GM21576 (cell line): Measurements from ENCODE around the gene TRPT1.

Experiments used
- ATAC-seq: cut with Tn5 transposase; IDR thresholded peaks from one replicate; pipeline ENCODE4 v1.9.1; 2021; ENCODE audit warnings: mild to moderate bottlenecking, moderate library complexity; ENCODE audit not compliant: unreplicated experiment

TRPT1 gene

GRCh38 chr11:64210301-64211020 is 15.5 kb downstream of the TRPT1 start:
- ATAC-seq, result no peak

- no peak for ATAC-seq
Observed at GRCh38 chr11:64209563-64209843, 16.5 kb downstream of the TRPT1 start.

- no peak for ATAC-seq
Observed at GRCh38 chr11:64208796-64209562, 17.0 kb downstream of the TRPT1 start.

DNA sequence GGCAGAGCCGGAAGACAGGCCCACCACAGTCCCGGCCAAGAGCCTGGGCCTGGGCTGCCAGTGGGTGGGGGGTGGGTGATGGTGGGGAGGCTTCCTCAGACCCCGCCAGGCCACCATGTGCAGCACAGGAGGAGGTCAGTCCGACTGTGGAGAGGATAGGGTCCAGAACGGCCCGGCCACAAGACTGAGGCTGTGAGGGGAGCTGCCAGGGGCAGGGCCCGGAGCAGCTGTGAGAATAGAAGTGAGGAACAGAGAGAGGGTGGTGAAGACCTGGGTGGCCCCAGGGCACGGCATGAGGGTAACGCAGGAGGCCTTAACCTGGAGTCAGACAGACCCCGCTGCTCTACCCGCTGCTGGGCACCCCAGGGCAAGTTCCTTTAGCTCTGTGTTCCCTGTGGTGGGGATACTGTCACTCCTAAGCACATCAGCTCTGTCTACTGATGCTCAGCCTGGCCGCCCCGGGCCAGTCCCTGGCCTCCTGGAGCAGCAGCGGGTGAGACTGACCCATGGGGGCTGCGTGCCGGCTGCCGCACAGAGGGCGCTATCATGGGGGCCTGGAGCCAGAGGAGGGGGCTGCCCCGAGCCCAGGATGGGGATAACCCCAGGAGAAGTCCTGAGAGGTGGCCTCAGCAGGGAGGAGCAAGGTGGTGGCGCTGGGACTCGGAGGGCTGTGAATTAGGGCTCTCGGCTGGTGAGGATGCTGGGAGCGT is 17.7 kb downstream of the TRPT1 start:
- no peak for ATAC-seq

DNA sequence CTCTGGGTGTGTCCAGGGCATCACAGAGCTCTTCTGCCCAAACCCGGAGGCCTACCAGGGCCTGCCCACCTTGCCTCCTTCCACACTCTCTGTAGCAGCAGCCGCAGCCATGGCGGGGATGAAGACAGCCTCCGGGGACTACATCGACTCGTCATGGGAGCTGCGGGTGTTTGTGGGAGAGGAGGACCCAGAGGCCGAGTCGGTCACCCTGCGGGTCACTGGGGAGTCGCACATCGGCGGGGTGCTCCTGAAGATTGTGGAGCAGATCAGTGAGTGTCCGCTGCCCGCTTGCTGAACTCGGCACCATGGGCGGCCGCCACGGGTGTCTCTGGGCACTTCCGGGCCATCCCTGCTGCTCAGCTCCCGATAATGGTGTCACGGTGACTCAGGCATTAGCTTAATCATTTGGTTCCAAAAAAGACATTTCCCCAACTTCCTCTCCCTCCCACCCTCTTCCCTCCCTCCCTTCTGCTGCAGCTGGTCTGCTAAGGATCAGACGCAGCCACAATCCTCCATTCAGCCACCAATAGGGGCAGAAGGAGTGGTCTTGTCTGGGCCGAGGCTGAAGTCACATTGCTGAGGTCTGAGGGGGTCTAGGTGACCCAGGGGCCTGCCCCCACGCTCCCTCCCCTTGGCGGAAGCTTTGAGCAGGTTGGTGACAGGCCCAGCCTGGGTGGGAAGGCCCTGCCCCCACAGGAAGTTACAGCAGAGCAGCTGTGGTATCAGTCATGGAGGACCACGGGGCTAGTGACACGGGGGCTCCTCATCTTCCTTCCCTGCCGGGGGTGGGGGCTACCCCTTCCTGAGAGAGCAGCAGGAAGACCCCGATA is 18.5 kb downstream of the TRPT1 start:
- peak; percentile 61 for ATAC-seq

DNA sequence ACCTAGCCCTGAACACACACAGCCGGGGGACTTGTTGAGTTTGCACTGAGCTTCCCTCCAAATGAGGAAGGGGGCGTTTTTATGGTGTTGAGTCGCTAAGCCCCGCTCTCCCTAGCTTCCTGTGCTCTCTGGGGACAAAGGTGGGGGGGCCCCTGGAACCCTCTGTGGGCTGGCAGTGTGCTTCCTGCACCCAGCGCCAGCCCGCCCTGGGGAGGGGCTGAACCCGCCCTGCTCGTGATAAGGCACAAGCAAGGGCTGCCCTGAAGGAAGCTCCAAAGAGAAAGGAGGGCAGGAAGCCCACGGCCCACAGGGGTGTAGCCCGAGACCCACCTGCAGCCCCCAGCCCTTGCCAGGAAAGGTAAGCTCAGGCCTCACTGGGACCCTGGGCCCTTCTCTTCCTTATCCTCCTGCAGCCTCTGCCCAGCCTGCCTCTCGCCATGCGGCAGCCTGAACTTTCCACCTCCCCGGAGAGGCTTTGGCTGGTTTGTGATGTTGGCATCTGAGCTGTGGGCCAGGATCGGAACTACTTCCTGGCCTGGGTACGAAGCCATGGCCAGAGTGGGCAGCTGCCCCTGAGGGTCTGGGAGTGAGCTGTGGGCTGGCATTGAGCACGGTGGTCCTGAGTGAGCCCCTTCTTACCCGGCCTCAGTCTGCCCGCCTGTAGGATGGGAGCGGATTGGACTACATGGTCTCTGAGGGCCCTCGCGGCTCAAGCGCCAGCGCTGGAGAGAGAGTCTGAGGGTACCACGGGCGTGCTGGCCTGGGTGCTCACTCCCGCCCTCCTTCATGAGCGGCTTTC is 19.3 kb downstream of the TRPT1 start, which contains the start of gene FERMT3:
TSS of gene FERMT3 (plus strand) at position 265 of the 799 bp plus-strand sequence. CDS start 644 bp downstream, outside the sequence.
- no peak for ATAC-seq

DNA sequence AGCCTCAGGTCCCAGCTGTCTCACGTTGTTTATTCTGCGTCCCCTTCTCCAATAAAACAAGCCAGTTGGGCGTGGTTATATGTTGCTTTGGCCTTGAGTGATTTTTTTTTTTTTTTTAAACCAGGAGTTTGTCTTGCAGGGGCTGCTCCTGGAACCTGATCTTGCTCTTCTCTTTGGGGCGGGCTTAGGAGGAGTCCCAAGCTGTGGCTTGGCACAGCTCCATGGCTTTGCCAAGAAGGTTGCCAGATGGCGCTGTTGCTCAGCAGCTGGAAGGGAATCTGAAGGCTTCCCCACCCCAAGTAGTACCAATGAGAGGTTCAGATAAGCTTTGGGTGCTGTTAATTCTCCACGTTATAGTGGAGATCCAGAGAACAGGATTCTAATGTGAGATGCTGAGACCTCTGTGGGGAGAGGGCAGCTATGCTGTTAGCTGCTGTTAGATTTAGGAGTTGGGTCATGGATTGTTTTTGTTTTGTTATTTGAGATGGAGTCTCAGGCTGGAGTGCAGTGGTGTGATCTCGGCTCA is 21.5 kb downstream of the TRPT1 start:
- ATAC-seq, result no peak

DNA sequence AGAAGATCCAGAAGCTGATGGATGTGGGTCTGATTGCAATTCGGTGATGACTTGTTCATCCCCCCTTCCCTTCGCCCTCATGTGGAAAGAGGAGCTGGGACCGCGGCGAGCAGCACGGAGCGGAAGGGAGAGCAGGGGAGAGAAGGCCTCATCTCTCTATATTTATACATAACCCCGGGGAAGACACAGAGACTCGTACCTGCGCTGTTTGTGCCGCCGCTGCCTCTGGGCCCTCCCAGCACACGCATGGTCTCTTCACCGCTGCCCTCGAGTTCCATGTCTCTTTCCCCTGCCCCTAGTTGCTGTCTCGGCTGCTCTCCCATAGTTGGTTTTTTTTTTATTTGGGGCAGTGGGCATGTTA is 21.9 kb downstream of the TRPT1 start:
- no peak for ATAC-seq

GRCh38 chr11:64203421-64204079 is 22.4 kb downstream of the TRPT1 start:
- ATAC-seq, result no peak

DNA sequence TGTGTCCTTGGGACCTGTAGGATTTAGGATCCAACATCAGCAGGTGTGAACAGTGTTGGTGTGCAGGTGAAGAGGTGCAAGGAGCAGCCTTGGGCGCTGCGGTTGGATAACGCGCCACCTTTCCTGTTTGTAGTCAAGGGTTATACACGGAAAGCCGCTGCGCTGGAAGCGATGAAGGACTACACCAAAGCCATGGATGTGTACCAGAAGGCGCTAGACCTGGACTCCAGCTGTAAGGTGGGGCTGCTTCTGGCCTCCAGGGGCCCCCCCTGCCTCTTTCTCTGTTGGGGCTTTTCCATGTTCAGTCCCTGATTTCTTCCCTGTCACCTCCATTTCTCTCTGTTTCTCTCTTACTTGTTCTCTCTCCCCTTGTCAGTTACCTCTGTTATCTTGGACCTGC is 23.0 kb downstream of the TRPT1 start:
- ATAC-seq, result no peak

GRCh38 chr11:64201543-64201942 is 24.4 kb downstream of the TRPT1 start:
- ATAC-seq, result no peak

DNA sequence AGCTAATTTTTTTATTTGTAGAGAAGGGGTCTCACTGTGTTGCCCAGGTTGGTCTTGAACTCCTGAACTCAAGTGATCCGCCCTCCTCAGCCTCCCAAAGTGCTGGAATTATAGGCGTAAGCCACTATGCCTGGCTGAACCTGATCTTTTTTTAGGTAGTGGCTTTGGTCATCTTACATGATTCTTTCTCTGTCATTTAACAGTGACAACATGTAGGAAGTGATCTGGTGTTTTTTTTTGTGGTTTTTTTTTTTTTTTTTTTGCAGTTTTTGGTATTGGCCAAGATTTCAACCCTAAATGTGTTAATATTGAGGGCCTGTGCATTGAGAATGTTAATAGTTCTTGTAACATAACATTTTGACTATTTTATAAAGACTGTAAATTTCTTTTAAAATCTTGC is 27.5 kb downstream of the TRPT1 start:
- no peak for ATAC-seq

DNA sequence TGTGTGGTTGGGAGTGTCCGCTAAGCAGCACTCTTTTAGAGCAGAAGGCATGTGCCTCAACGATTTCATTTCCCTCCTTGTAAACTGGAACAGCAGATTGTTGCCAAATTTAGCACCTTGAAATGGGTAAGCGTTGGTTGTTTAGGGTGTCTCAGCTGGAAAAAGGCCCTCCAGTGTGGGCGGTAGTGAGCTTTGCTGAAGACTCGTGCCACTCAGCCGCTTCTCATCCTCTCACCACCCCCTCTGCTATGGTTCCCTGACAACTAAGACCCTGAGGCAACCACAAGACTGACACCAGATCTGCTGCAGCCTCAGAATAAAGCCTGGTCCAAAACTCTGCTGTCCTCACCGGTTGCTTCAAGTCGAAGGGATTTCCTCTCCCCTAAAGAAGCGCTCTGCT is 29.4 kb downstream of the TRPT1 start:
- no peak for ATAC-seq

DNA sequence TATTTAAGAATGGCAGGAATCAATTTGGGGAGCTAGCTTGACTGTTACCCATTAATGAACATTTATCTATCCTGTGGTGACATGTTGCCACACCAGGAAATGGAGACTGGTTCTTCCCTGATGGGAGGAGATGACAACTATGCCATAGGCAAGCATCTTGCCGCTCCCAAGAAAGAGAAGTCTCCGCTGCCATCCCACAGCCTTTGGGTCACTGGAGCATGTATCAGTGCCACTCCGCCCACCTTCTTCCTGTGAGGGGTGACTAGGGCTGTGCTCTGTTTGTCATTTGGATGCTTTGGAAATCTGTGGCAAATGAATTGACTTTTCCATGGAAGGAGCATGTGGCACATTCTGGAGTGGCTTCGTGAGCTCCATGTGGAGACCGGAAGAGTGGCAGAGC is 33.6 kb downstream of the TRPT1 start:
- ATAC-seq, result no peak

DNA sequence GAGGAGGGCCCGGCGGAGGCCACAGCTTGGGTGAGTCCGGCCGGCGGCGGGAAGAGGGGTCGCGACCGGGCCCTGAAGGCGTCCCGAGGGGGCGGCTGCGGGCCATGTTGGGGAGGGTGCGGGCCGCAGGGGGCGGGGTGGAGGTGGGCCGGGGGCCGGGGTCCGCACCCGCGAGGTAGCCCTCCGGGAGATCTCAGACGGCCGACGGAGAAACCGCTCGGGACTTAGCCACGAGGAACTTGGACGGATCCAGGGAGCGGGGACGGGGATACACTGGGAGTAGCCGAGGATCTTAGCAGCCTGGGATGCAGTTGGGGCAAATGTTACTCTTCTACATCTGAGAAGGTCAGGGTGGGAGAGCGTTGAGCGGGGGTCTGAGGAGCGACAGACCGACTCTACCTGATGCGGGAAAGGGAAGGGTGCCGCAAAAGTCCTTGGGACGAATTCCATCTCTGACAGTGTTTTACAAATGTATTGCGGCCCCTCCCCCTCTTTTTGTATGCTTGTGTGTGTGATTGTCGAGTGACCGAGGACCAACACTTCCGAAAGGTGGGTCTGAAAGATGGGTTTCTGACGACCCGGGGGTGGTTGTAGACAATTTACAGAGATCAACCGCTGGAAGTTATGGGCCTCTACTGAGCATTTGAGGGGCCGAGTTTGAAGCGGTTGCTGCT is 39.4 kb downstream of the TRPT1 start:
- no peak for ATAC-seq

- peak; percentile 83 for ATAC-seq
Observed at GRCh38 chr11:64185693-64186491, 40.1 kb downstream of the TRPT1 start, which contains the start of gene STIP1. Gene STIP1 (plus strand): TSS chr11:64186171. CDS start chr11:64186262, 91 bp downstream.

DNA sequence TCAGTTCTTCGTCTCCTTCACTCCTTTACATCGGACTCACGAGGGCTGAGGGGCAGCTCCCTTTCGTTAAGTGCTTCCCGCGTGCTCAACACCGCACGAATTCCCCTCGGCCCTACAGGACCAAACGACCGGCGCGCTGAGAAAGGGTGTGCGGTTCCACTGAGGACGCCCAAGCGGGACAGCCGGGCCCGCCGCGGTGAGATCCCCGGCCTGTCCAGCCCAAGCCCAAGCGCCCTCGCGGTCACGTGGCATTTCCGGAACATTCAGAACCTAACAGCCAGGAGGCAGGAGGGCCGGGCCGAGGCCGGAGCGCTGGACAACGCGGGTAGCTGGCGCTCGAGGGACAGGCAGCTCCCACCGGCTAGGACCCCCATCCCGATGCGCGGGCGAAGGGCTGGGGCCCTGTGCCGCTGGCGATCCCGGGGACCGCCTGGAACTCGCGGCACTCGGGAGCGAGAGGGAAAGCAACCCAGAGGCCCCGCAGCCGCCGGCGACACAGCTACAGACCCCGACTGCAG is 40.8 kb downstream of the TRPT1 start:
- peak; percentile 15 for ATAC-seq

- no peak for ATAC-seq
Observed at GRCh38 chr11:64183890-64184289, 42.1 kb downstream of the TRPT1 start.
